DMS 273 (cell line): ENCODE measurements around the gene SPART.

Experiments
- DNase-seq: peaks from one replicate; lab custom pipeline; 2025; ENCODE audit not compliant: unreplicated experiment; lab: John Stamatoyannopoulos, UW

Gene SPART, protein sequence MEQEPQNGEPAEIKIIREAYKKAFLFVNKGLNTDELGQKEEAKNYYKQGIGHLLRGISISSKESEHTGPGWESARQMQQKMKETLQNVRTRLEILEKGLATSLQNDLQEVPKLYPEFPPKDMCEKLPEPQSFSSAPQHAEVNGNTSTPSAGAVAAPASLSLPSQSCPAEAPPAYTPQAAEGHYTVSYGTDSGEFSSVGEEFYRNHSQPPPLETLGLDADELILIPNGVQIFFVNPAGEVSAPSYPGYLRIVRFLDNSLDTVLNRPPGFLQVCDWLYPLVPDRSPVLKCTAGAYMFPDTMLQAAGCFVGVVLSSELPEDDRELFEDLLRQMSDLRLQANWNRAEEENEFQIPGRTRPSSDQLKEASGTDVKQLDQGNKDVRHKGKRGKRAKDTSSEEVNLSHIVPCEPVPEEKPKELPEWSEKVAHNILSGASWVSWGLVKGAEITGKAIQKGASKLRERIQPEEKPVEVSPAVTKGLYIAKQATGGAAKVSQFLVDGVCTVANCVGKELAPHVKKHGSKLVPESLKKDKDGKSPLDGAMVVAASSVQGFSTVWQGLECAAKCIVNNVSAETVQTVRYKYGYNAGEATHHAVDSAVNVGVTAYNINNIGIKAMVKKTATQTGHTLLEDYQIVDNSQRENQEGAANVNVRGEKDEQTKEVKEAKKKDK

DNA sequence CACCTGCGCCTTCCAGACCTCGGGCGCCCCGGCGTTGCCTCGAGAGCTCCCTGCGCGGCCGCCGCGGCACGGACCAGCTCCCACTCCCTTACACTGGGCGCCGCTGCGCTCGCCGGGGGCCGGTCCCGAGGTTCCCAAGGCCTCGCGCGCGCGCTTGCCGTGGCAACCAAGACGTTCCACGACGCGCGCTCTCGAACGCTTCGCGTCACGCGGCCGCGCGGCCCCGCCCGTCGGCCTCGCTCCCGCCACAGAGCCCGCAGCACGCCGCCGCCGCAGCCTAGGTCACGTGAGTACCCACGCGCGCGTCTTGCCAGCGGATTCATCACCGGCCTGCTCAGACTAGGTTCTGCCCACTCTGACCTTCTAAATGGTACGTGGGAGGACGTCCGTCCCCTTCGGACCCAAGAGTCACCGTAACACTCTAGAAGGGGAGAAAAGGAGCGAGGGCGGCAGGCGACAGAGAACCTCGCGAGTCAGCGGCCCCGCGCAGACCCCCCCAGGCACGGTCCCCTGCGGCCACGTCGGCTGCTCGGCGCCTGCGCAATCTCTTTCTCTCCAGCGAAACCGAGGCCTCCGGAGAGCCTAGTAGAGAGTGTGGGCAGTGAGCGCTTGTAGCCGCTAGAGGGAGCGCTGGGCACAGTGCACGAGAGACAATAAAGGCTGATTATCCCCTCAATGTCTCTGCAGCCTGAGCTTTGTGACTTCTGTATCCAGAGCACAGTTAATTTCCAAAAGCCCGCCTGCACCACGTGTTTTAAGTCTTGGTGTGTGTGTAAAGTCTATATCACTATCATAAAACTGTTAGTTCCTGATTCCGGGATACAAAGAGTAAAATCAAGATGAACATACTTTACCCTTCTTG lies at the start of gene SPART:
TSS of gene SPART (minus strand) at position 173 of the 862 bp plus-strand sequence. CDS start 10,564 bp downstream, outside the sequence.
- peak; percentile 89 for DNase-seq

DNA sequence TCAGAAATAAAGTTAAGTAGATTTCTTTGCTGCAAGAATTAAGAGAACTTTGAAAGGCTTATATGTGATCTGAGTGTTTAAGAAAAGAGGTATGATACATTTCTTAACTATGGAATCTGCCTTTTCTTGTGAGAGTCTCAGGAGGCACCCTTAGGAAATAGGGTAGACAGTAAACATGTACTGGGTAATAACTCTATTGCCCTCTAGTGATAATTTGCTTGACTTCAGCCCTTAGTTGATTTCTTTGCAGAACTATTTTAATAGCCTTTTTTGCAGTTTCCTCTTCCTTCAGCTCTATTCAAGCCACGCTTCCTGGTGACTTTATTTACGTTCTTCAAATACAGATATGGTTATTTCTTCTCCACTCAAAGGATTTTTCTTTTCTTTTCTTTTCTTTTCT lies 49.1 kb upstream of the SPART start:
- peak; percentile 16 for DNase-seq

DNA sequence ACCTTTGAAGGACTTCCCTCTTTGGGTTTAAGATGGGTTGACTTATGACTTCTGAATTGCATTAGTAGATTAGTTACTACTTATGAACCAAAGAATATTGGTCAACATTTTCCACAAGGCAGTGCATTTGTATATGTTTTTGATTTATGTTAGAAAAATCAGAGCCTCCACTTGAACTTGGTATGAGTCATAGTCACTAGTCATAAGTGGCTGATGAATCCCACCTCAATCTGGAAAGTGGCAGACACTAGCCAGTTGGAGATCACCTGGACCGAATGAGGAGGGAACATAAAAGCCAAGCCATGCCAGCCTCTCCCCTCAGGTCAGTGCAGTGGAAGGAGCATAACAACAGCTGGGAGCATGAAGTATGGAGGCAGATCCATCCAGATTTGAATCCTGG lies 39.3 kb upstream of the SPART start:
- no peak for DNase-seq

DNA sequence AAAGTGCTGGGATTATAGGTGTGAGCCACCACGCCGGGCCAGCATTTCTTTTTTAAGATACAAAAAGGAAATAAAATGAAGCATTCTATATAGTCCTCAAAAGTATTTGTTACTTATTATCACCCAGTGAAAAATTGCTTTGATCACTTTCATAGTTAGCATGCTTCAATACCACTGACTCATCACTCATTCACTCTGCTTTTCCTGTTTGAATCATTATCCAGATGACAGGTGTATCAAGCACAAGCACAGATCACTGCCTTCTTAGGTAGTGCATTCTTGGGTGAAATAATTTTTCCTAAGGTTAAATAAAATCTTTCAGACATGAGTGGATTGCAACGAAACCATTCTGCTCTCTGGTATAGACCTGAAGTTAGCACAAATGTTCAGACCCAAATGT lies 35.8 kb upstream of the SPART start:
- no peak for DNase-seq

DNA sequence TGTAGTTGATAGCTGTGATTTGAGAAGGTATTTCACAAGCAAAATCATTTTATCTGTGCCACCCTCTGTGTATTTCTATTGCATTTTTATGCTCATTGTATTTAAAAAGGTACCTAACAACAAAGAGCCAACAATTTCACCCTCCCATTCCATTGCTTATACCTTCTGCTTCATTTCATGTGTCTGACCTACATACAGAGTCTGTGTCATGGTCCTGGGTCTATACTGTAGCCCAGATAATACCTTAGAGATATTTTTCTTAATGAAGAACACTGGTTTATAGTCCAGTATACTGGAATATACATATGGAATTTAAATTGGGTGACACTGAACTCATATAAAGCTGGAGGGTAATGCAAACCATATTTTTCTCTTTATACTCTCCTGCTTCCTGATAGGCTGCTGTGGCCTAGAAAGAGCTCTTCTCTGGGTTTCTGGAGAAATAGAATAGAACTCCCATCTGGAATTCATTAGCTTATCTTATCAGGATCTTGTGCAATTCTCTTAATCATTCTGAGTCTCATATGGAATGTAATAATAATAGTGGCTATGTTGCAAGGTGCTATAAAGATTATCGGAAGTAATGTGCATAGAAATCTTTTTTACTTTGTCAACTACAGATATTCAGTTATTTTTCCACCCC lies 31.8 kb upstream of the SPART start:
- no peak for DNase-seq

DNA sequence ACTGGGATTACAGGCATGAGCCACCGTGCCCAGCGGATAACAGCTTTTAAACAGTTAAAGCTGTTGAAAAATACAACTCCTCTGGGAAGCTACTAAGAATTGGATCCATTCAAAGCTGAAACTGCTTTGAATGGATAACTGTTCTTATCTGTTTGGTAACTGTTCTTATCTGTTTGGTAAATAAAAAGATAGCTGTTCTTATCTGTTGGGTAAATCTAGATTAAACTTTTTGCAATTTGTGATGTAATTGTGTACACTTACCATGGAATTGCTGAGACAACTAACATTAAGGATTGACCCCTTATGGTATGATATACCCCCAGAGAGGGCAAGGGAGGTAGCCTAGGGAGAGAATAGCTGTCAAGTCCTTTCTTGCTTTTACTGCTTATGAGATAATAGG lies 27.9 kb upstream of the SPART start:
- no peak for DNase-seq

DNA sequence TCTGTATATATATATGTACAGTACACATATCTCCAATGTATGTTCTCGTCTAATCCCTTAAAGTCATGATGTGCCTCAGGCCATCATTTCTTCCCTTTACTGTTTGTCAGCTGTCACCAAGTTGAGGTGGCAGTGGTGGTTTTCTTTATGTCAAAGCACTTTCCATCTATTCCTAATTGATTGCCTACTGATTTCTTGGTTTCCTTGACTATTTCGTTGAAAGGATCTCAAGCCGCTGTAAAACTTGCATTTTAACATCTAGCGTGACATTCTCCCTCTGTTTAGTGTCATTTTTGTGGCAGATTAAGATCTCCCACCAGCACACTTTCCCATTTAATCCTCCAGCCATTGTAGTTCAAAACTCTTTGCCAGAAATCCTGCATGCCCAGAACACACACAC lies 25.0 kb upstream of the SPART start:
- DNase-seq: no peak

DNA sequence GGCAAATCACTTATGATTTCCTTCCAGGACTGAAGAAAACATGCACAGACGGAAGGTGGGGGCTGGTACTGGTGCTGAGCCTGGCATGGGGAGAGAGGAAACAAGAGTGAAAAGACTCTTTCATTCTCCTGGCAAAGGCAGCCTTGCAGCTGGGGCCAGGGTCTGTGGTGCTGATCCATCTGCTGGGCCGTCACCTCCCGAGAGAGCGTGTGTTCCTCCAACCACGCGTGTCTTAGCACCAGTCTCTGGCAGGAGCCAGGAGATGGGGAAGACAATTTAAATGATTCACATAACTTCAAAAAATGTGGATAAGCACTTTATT lies 23.9 kb upstream of the SPART start:
- DNase-seq: no peak

DNA sequence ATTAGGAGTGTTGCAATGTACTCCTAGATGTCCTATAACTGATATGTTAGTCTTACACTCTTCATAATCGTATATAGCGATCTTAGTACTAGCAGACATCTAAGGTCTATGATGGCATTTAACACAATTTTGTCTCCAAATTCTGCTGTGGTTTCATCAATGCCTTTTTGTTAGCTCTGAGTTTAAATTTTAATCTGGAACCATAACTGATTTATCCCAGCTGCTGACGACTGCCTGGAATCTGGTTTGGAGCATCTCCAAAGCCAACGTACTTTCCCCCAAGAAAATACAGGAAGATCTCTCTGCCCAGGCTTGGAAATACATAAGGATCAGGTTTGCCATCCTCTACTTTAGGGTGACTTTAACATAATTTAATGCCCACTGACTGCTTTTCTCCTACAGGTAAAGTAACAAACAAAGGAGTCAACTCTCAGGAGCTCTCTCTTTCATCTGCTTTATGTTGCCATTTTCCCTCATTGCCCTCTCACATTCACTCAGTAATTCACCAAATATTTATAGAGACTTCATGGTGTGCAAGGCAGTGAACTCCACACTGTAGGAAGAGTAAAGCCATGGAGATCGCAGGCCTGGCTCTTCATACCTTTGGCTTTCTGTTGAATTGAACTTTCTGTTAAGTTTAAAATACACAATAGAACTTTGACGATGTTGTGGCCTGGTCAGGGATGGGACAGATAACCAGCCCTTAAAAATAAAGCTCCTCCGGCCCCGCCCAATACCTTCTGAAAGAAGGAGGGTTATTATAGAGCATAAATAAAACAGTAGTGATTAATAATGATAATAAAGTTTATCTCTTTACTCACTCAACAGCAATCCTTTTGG lies 23.3 kb upstream of the SPART start:
- DNase-seq: no peak

DNA sequence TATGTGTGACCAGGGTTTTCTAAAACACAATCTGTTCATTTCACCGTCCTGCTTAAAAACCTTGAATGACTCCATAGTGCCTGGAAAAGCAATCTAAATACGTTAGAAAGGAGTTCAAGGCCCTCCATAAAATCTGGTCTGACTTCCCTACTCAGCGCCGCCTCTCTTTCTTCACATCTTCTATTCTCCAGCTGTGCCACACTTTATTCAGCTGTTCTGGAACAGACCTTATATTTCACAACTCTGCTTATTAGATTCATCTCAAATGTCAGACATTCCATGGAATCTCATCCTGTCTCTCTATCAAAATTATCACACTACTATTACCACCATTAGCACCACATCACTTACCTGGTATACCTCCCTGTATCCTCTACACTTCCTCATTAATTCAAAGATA lies 19.8 kb upstream of the SPART start:
- no peak for DNase-seq

DNA sequence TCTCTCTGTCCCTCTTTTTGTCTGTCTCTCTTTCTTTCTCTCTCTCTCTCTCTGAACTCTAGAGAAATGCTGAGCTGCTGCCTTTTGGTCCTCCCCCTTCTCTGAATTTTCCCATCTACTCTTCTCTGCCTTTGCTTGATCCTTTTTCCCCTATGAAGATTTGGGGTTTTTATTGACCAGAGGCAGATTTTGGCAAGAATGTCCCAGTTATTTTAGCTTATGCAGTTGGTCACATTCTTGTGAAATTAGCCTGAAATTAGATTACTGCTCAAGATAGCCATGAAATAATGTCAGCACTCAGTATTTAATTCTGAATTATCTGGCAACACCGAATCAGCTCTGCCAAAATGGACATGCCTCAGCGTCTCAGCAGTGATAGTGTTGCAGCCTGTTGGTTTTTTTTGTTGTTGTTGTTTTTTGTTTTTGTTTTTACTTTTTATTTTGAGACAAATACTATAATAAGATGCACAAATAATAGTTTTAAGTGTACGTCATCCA lies 17.2 kb upstream of the SPART start:
- no peak for DNase-seq

DNA sequence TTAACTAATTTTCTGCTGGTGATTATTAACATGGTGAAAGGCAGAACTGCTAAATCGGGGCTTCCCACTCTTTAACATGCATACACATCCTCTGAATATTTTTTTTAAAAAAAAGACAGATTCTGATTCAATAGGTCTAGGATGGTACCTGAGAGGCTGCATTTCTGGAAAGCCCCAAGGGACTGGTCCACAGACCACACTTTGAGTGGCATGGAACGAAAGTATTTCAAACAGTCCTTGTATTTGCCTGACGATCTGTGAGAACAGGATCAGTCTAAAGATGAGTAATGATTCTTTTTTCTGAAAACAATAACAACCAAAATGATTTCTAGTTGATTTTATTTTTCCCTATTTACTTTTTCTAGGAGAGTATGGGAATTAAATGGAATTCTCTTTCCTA lies 16.7 kb upstream of the SPART start:
- no peak for DNase-seq

DNA sequence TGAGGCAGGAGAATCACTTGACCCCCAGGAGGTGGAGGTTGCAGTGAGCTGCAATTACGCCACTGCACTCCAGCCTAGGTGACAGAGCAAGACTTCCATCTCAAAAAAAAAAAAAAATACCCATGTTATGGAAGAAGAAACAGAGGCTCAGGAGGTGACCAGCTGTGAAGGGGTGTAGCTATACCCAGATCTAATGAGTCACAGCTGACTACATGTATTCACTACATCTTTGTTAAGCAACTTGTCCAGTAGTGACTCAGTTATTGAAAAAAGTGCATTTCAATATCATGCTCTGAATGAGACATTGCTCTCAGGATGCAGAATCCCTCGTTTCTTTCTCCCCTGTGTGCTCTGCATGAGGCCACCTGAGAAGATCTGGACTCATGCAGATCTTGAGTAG lies 16.1 kb upstream of the SPART start:
- DNase-seq: no peak

DNA sequence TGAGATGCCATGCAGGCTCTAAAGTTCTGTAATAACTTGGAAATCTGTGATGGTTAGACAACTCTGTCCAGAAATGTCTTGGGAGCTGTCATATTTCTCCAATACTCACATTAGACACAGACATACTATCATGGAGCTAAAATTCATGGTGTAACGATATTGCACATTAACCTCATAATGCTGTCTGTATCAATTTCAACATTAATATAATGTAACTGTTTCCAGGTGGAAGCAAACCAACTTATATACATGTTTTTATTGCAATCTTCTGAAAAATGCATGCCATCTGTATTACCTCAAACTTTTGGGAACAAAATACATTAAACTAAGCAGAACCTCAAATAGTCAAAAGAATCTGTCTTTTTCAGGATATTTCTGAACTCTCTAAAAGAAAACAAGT lies 14.7 kb upstream of the SPART start:
- DNase-seq: no peak

DNA sequence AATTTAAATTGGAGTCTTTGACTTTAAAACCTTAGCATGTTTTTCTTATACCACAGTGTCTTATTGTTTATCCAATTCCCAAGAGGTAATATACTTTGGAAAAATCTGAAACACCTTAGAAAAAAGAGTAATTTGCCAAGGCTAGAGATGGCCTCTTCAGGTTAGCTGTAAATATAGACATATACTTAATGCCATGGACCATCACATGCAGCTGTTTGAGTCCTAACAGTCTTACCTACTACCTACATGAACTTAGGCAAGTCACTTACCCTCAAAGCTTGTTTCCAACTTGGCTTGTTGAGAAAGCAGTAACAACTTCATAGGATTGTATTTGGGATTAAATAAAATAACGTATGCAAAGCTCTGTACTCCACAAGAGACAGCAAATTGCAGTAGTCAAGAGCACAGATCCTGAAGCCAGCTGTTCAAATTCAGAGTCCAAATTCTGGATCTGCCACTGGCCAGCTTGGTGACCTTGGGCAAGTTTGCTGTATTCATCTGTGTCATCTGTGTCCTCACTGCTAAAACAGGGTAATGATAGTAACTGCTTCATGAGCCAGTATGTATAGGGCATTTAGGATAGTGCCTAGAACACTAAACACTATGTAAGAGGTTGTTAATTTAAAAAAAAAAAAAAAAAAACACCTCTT lies 13.2 kb upstream of the SPART start:
- DNase-seq: no peak

DNA sequence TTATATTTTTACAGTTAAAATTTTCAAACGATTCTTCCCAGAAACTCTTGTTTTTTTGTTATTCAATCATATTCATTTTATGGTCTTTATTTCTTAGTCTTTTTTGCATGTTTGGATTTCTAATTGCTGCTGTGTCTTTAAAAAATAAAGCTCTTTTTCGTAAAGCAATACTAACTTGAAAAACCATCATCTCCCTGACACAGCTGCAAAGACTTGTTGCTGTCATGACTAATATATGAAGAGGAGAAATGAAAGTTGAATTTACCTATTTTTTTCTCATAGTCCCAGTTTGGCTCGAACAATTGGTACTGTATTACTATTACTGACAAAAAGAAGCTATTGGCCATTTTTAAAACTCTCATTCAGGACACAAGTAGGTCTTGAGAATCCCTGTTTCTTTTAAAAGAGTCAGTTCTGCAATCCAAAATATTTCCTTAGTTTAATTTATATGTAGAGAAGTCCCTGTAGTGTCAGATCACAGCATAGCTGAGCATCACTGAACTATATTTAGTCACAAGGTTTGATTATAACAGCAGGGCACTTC lies 12.1 kb upstream of the SPART start:
- no peak for DNase-seq

DNA sequence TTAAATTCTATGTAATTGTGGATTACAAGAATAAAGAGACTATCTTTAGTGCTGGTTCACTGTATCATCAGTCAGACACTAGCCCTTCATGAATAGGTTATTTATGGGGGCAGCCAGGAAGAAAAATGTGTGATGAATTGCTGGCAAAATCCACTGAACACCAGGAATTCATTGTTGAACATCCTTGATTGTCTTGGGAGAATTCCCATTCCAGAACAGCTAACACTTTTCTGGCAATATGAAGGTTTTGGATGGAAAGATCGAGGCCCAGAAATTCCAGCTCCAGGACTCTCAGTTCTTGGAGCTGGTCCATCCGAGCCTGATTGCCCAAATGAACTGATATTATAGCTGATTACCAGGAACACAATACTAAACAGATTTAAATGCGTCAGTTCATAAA lies 11.5 kb upstream of the SPART start:
- no peak for DNase-seq

DNA sequence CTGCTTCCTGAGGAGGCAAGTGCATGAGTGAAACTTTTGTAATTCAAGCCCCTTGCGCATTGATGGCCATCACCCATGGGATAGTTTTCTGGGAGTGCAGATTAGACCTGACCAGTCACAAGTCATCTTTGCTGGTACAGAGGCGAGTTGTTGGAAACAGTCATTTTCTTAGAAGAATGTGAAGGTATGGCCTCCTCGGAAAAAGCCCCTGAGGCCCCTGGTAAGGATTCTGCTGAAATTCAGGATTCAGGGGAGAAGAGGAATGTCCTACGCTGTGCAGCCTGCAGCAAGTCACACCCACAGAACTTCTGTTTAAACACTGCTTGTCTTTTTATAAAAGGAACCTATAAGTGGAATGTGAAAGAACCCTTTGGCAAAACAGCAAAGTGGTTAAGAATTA lies 11.0 kb upstream of the SPART start:
- DNase-seq: no peak

DNA sequence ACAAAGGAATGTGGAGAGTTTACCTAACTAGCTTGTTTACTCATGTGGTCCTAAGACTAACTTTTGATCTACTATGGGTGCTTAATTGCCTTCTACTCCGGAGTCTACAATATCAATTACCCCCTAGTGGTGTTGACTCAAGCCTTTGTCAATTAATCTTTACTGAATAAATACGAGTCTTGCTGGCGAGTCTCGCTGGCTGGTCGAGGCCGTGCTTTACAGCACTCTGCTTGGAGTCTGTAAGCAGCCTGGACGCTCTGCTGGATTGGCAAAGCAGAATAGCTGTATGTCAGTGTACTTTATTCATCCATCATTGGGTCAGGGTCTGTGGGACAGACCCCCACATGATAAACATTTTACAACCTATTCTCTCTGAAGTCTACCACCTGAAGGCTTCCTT lies 9.9 kb upstream of the SPART start:
- DNase-seq: no peak

DNA sequence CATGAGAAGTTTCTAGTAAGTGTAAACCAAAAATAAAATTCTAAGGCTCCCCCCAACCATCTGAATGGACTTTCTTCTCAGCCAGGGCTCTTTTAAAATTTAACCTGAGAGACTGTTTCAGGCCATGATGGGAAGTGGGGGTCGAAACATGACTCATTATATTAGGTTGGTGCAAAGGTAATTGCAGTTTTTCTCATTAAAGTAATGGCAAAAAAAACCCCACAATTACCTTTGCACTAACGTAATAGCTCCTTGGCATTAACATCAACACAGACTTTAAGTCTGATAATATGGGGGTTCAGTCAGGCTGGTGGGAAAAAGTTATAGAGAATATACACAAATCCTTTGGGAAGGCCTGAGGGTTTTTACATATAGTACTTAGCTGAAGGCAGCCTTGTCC lies 9.4 kb upstream of the SPART start:
- no peak for DNase-seq
